GM21723 (cell line): ENCODE results near the gene RAB1B.
A peak's percentile ranks its signal among the peaks of the same experiment; 100 is the strongest.
"Not testable (repeated sequence)": the region's sequence is repeated elsewhere in the genome, so short reads cannot be mapped to it uniquely, and the experiment has no call there.

Source experiments
- ATAC-seq: cut with Tn5 transposase; IDR thresholded peaks from one replicate; pipeline ENCODE4 v1.9.1; 2021; ENCODE audit warnings: mild to moderate bottlenecking, moderate library complexity; ENCODE audit not compliant: unreplicated experiment

Gene RAB1B

DNA sequence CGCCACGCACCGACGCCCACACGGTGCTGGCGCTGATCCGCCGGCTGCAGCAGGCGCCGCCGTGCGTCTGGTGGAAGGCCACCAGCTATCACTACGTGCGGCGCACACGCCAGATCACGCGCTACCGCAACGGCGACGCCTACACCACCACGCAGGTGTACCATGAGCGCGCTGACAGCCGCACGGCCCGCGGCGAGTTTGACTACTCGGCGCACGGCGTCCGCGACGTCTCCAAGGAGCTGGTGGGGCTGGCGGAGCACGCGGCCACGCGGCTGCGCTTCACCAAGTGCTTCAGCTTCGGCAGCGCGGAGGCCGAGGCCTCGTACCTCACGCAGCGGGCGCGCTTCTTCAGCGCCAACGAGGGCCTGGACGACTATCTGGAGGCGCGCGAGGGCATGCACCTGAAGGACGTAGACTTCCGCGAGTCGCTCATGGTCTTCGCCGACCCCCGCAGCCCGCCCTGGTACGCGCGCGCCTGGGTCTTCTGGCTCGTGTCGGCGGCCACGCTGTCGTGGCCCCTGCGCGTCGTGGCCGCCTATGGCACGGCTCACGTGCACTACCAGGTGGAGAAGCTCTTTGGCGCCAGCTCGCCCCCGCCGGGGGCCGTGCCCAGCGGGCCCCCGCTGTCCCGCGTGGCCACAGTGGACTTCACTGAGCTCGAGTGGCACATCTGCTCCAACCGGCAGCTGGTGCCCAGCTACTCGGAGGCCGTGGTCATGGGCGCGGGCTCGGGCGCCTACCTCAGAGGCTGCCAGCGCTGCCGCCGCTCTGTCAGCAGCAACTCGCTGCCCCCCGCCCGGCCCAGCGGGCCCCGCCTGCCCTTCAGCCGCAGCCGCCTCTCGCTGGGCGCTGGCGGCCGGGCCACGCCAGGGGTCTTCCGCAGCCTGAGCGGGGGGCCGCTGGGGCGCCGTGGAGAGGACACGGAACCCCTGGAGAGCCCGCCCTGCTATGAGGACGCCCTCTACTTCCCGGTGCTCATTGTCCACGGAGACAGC, 26.5 kb downstream of the RAB1B start:
- ATAC-seq = no peak

DNA sequence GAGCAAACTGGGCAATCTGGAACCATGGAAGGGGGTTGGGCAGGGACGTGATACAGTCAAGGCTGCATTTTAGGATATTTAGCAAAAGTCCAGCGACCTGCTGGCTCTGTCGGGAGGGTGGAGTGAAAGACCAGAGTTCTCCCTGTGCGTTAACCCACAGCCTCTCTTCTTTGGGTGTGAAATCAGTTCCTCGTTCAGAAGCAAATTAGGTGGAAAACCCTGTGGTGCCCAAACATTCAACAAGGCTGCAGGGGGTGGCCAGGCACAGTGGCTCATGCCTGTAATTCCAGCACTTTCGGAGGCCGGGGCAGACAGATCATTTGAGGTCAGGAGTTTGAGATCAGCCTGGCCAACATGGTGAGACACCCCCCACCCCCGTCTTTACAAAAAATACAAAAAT, 29.2 kb downstream of the RAB1B start:
- ATAC-seq = no peak

DNA sequence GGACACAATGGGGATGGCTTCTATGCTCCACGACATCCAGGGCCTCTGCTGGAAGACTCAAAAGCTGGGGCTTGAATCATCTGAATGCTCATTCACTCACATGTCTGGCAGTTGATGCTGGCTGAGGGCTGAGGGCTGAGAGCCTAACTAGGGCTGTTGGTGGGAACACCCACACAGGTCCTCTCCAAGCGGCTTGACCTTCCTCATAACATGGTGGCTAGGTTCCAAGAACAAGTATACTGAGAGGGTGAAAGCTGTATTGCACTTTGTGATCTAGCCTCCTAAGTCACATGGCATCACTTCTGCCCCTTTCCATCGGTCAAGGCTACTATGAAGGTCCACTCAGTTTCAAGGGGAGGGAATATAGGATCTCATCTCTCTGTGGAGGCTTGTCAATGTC, 30.7 kb downstream of the RAB1B start:
- ATAC-seq = no peak

DNA sequence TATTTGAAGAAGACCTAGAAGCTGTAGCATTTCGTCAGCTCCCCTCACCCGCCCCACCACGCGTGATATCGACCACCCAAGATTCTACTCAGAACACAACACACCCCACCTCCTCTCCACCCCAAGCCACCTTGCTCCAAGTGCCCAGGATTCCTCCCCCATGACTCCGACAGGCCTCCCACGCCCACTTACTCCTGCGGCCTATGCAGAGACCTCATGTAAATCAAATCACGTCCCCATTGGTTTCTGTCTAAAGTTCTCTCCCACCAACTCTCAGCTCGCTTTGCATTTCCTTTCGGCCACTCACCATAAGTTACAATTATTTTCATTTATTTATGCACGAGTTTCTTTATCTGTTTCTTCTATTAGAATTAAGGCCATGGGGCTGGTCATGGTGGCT, 34.2 kb downstream of the RAB1B start:
- ATAC-seq = no peak

DNA sequence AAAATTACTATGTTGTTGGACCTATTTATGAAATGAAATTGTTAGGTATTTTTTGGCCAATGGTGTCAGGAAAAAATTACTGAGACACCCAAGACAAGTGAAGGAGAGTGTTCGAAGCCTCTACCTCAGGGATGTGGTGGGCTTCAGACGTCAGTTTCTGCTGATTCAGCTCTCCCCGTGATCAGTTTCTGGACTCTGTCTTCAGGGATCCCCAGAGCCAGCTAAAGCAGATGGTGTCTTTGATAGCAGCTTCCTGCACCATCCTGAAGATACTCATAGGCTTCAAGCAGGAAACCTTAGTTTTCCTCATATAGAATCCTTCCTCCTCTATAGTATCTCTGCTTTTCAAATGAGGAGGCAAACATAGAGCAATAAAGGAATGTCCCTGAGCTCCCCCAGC, 41.0 kb downstream of the RAB1B start:
- no peak for ATAC-seq

DNA sequence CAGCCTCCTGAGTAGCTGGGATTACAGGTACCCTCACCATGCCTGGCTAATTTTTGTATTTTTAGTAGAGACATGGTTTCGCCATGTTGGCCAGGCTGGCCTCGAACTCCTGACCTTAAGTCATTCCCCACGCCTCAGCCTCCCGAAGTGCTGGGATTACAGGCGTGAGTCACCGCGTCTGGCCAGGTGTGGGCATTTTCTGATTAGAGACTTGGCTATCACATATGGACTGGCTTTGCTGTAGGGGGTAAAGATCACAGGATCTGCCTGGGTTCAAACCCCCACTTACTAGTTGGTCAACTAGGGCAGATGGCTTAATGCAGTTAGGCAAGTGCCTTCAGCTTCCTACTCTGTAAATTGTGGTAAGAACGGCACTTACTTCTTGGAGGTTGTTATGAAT, 41.9 kb downstream of the RAB1B start:
- no peak for ATAC-seq

DNA sequence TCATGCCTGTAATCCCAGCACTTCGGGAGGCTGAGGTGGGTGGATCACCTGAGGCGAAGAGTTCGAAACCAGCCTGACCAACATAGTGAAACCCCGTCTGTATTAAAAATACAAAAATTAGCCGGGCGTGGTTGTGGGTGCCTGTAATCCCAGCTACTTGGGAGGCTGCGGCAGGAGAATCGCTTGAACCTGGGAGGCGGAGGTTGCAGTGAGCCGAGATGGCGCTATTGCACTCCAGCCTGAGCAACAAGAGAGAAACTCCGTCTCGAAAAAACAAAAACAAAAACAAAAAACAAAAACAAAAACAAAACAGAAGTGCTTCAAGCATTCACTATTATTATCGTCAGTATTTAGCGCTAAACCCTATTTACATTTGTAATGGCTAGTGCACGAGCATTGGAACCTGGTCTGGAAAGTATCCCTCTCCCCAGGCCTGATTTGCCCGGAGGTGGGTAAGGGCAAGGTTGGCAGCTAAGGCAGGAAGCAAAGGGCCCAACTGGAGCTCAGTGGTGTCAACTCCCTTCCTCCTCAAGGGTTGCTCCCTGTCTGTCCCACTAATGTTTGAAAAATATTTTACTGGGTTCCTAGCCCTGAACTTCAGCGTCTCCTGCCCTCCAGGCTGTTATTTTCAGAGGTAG, 42.5 kb downstream of the RAB1B start:
- not testable (repeated sequence) for ATAC-seq

DNA sequence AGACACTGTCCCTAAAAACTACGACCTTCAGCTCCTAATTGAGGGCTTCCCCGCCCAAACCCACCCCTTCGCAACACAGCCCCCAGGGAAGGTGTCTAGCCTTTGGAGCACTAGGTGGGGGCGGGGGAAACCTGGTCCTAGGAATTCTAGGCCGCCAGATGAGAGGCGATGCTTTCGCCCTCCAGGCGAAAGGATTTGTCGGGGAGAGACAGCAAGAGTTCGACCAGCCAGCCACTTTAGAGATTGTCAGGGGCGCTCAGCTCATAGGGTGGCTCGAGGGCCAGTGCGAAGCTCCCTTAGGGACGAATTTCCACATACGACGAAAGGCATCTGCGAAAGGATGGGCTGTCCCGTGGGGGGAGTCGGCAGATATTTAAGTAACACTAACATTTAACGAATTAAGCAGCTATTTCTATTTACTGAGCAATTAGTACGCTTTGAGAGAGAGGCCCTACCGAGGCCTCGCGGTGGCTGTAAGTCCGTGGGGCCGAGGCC, 43.1 kb downstream of the RAB1B start:
- no peak for ATAC-seq

DNA sequence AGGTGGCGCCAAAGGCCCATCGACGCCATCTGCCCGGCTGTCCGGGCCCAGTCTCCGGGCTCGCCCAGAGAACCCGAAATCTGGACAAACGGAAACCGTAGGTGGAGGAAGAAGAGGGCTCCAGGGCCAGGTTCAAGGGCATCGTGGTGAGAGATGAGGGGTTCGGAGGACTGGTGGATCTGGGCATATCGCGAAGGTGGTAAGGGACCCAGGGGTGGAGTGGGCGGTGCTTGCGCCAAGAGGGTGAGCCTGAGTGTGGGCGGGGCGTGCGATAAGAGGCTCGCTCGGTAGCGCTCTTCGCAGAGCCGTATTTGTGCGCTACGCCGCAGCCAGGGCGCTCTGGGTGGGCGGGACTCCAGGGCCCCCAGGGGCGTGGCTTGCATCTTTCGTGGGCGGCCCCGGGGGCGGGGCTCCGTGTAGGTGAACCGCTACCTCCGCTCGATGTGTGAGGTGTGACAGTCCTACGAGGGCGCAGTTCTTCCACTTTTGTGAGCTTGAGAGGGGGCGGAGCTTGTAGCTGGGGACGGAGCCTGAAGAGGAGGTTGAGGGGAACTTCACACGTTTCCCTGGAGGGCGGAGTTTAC, 43.6 kb downstream of the RAB1B start:
- peak; percentile 65 for ATAC-seq

DNA sequence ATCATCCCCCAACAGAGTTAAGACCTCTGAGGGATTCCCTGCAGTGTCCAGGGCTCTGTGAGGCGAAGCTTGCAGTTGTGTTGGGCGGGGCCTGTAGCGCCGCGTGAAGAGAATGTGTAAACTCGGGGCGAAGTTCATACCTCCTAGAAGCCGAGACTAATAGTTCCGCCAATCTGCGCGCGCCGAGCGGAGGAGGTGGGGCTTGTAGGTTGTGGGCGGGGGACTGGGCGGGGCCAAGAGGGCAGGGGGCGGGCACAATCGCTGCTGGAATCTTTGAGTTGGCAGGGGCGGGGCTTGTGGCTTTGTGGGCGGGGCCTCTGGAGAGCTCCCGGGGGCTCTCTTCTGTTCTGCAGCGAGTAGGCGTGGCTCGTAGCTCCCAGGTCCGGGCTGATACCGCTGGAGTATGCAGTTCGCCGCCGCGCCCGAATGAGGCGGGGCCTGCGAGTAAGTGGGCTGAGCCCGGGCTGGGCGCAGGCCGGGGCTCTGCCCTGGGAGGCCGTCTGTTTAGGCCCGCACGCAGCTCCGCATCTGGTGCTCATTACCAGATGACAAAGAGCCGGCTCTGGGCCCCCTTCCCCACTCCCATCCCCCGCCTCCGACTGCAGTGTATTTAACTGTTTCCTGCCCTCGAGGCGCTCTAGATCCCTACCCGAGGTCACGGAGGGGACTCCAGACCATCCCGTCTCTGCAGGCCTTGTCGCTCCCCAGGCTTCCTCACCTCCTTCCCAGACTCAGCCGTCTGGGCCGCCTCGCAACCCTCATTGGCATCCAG, 44.3 kb downstream of the RAB1B start:
- peak; percentile 71 for ATAC-seq

DNA sequence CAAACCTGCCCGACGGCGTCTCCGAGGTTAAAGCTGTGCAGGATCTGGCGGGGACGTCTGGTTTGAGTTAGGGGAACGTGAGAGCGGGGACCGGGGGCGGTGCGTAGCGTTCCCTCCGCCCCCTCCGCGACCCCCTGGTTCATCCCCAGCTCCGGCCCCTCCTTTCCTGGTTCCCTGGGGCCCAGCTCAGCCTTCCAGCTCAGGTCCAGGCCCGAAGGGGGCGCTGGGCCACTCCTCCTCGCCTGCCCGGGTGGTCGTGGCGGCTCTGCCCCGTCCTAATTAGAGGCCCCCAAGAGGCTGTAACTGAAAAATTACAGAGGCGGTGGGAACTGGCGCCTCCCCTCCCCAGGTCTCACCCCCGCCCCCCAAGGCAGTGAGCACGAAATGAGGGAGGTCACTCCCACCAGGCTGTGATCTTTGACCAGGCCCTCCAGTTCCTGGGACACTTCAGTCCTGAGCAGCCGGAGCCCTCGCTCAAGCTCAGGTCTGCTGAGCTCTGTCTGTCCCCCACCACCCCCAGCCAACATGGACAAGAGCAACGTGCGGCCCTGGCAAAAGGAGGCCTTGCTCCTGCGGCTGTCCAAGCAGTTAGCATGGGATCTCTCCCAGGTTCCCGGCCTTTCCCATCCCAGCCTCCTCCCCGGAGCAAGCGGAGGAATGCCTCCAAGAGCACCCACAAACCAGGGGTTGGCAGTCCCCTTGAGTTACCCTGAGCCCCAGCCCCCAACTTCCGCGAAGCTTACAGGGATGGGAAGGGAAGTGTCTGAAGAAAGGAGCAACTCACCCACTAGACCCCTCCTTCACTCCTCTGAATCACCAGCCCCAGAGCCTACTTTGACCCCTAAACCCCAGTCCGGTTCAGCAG, 45.1 kb downstream of the RAB1B start:
- no peak for ATAC-seq

DNA sequence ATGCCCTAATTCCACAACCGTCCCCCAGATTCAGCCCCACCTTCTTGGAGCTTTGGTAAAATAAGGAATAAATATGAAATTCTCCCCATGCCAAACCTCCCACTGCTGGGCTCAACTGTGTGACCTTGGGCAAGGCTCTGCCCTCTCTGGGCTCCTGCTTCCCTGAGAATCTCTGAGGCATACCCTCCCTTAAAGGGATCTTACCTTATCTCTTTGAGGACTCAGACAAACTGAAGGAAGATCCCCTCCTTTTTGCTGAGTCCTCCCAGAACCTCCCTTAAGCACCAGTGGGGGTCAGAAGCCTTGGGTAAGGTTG, 45.7 kb downstream of the RAB1B start:
- ATAC-seq = no peak

DNA sequence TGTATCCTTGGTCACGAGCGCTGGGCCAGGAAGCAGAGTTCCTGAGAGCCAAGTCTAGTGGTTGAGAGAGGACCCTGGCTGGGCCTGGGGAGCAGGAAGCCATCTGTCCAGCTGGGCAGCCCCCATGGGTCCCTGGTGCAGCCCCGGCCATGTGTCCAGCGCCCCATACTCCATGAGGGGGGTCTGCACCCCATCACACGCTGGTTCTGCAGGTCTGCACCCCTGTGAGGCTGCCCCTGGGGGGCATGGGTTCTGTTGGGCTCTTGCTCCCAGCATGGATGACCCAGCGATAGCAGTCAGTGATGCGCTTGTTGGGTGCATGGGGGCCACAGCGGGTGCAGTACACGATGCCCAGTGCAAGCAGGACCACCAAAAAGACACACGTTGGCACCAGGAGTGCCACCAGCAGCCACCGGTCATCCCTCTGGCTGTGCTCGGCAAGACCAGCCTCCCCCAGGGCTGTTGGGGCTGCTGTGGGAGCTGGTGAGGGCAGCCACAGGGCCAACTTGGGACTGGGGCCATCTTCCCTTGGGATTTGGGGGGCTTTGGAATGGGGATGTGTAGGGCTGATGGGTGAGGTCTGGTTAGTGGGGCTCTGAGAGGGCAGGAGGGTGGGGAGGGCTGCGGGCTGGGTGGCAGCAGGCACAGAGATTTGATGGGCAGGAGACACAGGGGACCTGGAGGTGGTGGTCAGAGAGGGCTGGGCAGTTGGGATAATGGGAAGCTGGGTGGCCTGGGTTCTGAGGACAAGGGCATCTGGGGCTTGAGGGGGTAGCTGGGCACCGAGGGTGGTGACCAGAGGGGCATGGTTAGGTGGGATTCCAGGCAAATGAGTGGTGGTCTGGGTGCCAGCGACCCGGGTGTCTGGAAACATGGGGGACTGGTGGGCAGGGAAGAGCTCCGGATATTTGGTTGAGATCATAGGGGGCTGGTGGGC, 46.4 kb downstream of the RAB1B start:
- ATAC-seq = no peak

DNA sequence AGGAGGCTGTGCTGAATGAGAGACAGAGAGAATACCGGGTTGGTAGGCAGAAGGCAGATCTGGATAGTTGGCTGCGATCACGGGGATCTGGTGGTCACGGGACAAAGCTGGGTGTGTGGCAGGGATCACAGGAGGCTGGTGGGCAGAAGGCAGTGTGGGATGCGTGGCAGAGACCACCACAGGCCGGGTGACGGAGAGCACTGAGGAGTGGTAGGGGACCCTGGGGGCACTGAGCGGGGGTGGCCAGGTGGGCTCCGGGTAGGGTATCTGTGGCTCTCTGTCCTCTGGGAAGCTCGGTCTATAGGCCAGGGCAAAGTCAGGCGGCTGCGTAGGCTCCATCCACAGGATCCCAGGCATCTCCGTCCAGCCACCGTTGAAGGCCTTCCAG, 47.1 kb downstream of the RAB1B start:
- no peak for ATAC-seq

DNA sequence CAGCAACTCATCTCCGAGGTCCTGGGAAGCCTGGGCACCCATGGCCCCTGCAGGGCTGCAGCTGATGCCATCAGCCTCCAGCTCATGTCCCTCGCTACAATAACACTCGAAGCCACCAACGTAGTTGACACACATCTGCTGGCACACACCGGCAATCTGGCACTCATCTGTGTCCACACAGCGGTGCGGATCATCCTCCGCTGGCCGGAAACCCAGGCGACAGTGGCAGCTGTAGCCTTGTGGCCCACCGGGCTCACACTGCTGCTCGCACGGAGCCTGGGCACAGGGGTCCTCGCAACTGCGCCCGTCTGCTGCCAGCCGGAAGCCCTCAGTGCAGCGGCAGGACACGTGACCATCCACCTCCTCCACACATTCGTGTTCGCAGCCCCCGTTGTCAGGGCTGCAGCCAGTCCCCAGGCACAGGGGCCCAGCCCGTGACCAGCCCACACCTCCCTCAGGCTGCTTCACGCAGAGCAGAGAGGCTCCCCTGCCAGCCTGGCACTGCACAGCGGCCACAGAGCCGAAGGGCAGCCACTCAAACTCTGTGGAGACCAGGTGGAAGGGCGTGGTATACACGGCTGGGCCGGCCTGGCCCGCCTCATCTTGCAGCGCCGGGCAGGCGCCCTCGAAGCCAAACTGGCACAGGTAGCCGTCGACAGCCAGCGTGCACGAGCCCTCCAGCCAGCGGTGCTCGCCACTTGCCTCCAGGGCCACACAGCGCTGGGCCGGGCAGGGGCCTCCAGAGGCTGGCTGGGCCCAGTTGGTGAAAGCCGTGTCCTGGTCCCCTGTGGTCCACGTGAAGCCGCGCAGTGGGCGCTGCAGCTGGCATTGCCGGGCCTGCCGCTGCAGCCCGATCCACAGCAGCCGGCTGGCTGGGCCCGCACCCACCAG, 47.7 kb downstream of the RAB1B start:
- ATAC-seq = no peak

DNA sequence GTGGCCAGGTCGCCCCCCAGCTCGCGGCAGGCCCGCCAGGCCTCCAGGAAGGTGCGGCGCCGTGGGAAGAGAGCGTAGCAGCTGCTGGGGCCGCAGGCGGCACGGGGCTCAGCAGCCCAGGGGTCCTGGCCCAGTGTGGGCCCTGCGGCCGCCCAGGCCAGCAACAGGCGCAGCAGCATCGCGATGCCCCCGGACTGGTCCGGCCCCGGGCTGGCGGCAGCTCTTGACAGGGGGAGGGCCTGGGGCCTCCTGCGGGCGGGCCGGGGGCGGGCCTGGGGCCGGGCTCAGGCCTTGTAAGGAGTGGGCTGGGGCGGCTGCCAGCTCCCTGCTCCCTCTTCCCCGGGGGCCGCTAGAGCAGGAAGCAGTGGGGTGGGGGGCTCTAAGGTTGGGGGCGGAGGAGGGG, 48.4 kb downstream of the RAB1B start, which contains the start of gene CD248:
Gene CD248, minus strand, starts transcription at position 196 of the 403 bp plus-strand sequence. Its CDS starts 17 bp downstream, at position 179.
- no peak for ATAC-seq

DNA sequence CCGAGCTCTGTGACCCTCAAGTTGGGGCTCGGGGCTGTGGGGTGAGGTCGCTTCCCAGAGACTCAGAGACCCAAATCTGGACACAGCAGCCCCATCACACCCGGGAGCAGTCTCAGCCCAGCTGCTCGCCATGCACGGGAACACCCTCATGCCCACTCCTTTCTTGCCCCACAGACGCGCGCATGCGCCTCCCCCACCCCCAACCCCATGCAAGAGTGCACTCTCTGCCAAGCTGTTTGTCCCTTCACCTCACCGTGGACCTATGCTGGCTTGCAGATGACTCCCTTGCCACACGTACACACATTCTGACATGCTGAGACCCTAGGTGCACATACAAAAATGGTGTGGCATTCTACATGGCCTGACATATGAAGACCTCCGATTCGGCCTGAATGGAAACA, 48.9 kb downstream of the RAB1B start:
- ATAC-seq = no peak
